ENCODE measurements around the gene PIP5K1B. TPM values are rescaled to one million over a fixed set of nuclear protein-coding genes. Genes with fewer than 3 reads are reported as not detected.

The PIP5K1B gene
- total RNA-seq, 3 donors from 2014 or later: 60.0 to 122 (median 73.3) TPM

DNA sequence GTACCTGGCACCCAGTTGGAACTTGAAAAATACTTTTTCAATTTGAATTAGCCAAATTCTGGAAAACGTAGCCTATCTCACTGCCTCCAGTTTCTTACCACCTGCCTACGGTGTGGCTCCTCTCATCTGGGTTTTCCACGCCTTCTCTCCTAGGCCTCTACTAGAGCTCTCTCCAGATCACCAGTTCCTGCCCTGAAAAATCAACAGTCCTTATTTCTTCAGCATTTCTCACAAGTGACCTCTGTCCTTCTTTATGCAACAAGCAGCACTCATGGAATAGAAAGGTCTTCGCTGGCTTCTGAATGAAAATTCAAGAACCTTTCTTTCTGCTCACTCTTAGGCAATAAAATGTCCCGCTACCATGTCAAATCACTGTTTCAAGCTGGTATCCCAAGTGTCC, 64.8 kb downstream of the PIP5K1B start:
- DNase-seq (no peak), ATAC-seq (no peak)
- Histone ChIP-seq H3K4me1 (ENCODE audit: low read depth) (no peaks in the 10 kb centered on the region), H3K9me3 (no peaks in the 10 kb centered on the region), H3K4me3 (no peak overlapping the region), H3K36me3 (ENCODE audit: low read depth) (no peaks in the 10 kb centered on the region)
- intact Hi-C loops (cut with DNase I, micrococcal nuclease): no loop called here
- TF ChIP-seq, protein P1, sequence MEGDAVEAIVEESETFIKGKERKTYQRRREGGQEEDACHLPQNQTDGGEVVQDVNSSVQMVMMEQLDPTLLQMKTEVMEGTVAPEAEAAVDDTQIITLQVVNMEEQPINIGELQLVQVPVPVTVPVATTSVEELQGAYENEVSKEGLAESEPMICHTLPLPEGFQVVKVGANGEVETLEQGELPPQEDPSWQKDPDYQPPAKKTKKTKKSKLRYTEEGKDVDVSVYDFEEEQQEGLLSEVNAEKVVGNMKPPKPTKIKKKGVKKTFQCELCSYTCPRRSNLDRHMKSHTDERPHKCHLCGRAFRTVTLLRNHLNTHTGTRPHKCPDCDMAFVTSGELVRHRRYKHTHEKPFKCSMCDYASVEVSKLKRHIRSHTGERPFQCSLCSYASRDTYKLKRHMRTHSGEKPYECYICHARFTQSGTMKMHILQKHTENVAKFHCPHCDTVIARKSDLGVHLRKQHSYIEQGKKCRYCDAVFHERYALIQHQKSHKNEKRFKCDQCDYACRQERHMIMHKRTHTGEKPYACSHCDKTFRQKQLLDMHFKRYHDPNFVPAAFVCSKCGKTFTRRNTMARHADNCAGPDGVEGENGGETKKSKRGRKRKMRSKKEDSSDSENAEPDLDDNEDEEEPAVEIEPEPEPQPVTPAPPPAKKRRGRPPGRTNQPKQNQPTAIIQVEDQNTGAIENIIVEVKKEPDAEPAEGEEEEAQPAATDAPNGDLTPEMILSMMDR (IDR thresholded peaks at IDR 0.05): no peak

DNA sequence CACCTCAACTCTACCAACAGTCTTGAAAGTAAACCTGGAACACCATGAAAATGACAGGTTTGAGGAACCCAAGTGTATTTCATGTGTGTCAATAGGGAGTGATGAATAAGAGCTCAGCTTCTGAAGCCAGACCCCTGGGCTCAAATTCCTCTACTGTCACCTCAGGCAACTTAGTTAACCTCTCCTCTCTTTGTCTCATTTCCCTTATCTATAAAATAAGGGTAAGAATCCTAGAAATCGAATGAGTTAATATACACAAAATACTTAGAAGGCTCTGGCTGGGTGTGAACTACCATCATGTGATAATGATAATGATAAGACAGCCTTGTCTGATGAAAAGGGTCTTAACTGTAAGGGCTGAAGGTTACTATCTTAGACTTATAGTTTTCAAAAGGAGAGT, 66.3 kb downstream of the PIP5K1B start:
- DNase-seq (no peak), ATAC-seq (no peak)
- intact Hi-C loops (cut with DNase I, micrococcal nuclease): no loop called here
- no peak overlapping the region for H3K4me3 ChIP-seq
- no peaks in the 10 kb centered on the region for H3K4me1 ChIP-seq (ENCODE audit: low read depth)
- H3K36me3 ChIP-seq (ENCODE audit: low read depth): no peaks in the 10 kb centered on the region
- TF ChIP-seq, protein P1 (IDR thresholded peaks at IDR 0.05): no peak
- no peaks in the 10 kb centered on the region for H3K9me3 ChIP-seq

- H3K4me3 ChIP-seq: no peak overlapping the region
- intact Hi-C loops (cut with DNase I, micrococcal nuclease): no loop called here
- ATAC-seq (no peak), DNase-seq (no peak)
- H3K9me3 ChIP-seq: no peaks in the 10 kb centered on the region
- TF ChIP-seq, protein P1 (IDR thresholded peaks at IDR 0.05): no peak
- H3K4me1 ChIP-seq (ENCODE audit: low read depth): peaks cover 4% of the 10 kb centered on the region
- no peaks in the 10 kb centered on the region for H3K36me3 ChIP-seq (ENCODE audit: low read depth)
Observed at GRCh38 chr9:68775003-68775730, 70.1 kb downstream of the PIP5K1B start.

DNA sequence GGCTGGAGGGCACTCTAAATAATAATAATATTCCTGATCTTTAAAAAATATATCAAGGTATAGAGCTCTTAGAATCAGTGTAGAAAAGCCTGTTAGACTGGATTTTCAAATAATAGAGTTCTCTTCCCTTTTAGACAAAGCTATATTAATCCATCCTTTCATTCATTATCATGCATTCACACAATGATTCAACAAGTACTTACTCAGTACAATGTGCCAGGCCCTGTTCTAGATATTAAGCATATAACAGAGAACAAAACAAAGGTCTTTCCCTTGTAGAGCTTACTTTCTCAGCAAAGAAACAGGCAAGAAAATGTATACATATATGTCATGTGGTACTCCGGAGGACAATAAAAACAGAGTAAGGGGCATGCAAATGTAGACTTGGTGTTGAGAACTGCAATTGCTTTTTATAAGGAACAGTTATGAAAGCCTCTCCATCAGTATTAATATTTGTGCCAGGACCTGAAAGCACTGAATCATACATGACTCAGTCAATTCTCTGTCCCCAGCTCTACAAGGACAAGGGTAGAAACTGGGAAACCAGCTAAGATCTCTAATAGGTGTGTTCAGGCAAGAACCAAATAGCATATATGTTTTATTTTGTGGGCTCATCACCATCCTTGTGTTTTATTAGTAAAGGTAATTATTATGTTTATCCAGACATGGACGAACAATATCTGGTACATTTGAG, 72.2 kb downstream of the PIP5K1B start:
- no peak for ATAC-seq
- no peak for DNase-seq
- H3K36me3 ChIP-seq (ENCODE audit: low read depth): no peaks in the 10 kb centered on the region
- H3K9me3 ChIP-seq: no peaks in the 10 kb centered on the region
- H3K4me3 ChIP-seq: no peak overlapping the region
- intact Hi-C loops (cut with DNase I, micrococcal nuclease): no loop called here
- TF ChIP-seq, protein P1 (IDR thresholded peaks at IDR 0.05): no peak
- peaks cover 22% of the 10 kb centered on the region for H3K4me1 ChIP-seq (ENCODE audit: low read depth)

GRCh38 chr9:68778635-68779034, 73.6 kb downstream of the PIP5K1B start:
- intact Hi-C loops (cut with DNase I, micrococcal nuclease): no loop called here
- ATAC-seq: no peak
- H3K4me3 ChIP-seq: no peak overlapping the region
- DNase-seq: no peak
- H3K4me1 ChIP-seq (ENCODE audit: low read depth): peaks cover 35% of the 10 kb centered on the region
- TF ChIP-seq, protein P1 (IDR thresholded peaks at IDR 0.05): no peak
- H3K9me3 ChIP-seq: no peaks in the 10 kb centered on the region
- no peaks in the 10 kb centered on the region for H3K36me3 ChIP-seq (ENCODE audit: low read depth)
